Endodermal cell (in vitro differentiated cells): Measurements from ENCODE around the gene DNM3. TPM values are rescaled to one million over a fixed set of nuclear protein-coding genes. Genes with fewer than 3 reads are reported as not detected.

Source experiments
- DNase-seq: peaks from one replicate; pipeline ENCODE4 v3.0.0-alpha.2; 2017
- H3K27ac ChIP-seq: 2 replicates; pipeline ENCODE4 v1.5.1; 2013; ENCODE audit warnings: mild to moderate bottlenecking, low read depth, low read length, moderate library complexity
- H3K27me3 ChIP-seq: 2 replicates; pipeline ENCODE4 v1.6.1; 2013; ENCODE audit warnings: mild to moderate bottlenecking, low read length, moderate library complexity; ENCODE audit not compliant: insufficient read depth, control insufficient read depth, poor library complexity, severe bottlenecking
- H3K36me3 ChIP-seq: 2 replicates; pipeline ENCODE4 v1.7.0; 2013; ENCODE audit warnings: mild to moderate bottlenecking, low read length, moderate library complexity; ENCODE audit not compliant: control insufficient read depth, insufficient read depth
- H3K4me1 ChIP-seq: one replicate; pipeline ENCODE4 v1.7.0; 2013; ENCODE audit warnings: low read length; ENCODE audit not compliant: control insufficient read depth, insufficient read depth
- H3K4me3 ChIP-seq: 2 replicates; pipeline ENCODE4 v1.5.1; 2013; ENCODE audit warnings: mild to moderate bottlenecking, low read length, moderate library complexity
- H3K9ac ChIP-seq: 2 replicates; pipeline ENCODE4 v1.6.1; 2013; ENCODE audit warnings: mild to moderate bottlenecking, low read length, moderate library complexity; ENCODE audit not compliant: poor library complexity, severe bottlenecking; ENCODE audit errors: extremely low read depth
- H3K9me3 ChIP-seq: 2 replicates; pipeline ENCODE4 v1.6.1; 2013; ENCODE audit warnings: mild to moderate bottlenecking, low read length, moderate library complexity; ENCODE audit not compliant: control insufficient read depth
- H3K27ac Mint-ChIP-seq: 2 replicates; pipeline ENCODE4 v1.8.0; 2020; ENCODE audit warnings: mixed read lengths
- H3K27me3 Mint-ChIP-seq: 2 replicates; pipeline ENCODE4 v1.8.0; 2021; ENCODE audit warnings: mild to moderate bottlenecking, mixed read lengths; ENCODE audit not compliant: insufficient read depth
- H3K36me3 Mint-ChIP-seq: 2 replicates; pipeline ENCODE4 v1.8.0; 2020; ENCODE audit warnings: low read depth, mixed read lengths
- H3K4me1 Mint-ChIP-seq: 2 replicates; pipeline ENCODE4 v1.8.0; 2020; ENCODE audit warnings: mixed read lengths
- H3K4me3 Mint-ChIP-seq: 2 replicates; pipeline ENCODE4 v1.8.0; 2020; ENCODE audit warnings: mild to moderate bottlenecking, moderate library complexity, mixed read lengths
- H3K9me3 Mint-ChIP-seq: 2 replicates; pipeline ENCODE4 v1.8.0; 2020; ENCODE audit warnings: mild to moderate bottlenecking, mixed read lengths
- WGBS, 2 experiments: methylation state at CpG; one replicate each; pipeline versions ENCODE4 v1.1.5 to v1.1.7; 2013; ENCODE audit warnings: missing lambda C conversion rate in 2 of 2, mixed read lengths in 1 of 2; ENCODE audit not compliant: insufficient coverage in 1 of 2, insufficient read length in 1 of 2; 5-methylcytosine and 5-hydroxymethylcytosine counted together
- total RNA-seq, 2 donors: library from RNA; stranded (reverse); fragmentation: NEBNext Ultra II Directional in 1 of 2; extraction: Animal tissue kit (Norgen Biotek cat#: 25700) in 1 of 2; gene quantifications; 2 replicates in 1 of 2; 3 replicates in 1 of 2; pipeline ENCODE4 v1.2.1, GENCODE V29; 2021
- TF ChIP-seq, protein P1 (sequence below): fragments of 200-600 bp; sonication (generic); conservative IDR thresholded peaks from 2 replicates; pipeline ENCODE4 v1.5.0; 2021; ENCODE audit warnings: antibody characterized with exemption, mild to moderate bottlenecking

DNM3 gene
- total RNA-seq, 2 donors from 2014 or later = 0.53 to 1.8 TPM

GRCh38 chr1:172411791-172412338 is 570.6 kb downstream of the DNM3 start:
- no peaks in the 10 kb centered on the region for H3K4me1 ChIP-seq

GRCh38 chr1:172414331-172414730 is 573.0 kb downstream of the DNM3 start:
- Histone ChIP-seq H3K9ac (no peak overlapping the region), H3K27ac (no peak overlapping the region), H3K4me3 (no peak overlapping the region), H3K9me3 (no peaks in the 10 kb centered on the region), H3K4me1 (no peaks in the 10 kb centered on the region), H3K36me3 (no peaks in the 10 kb centered on the region), H3K27me3 (no peaks in the 10 kb centered on the region)
- TF ChIP-seq, protein P1, sequence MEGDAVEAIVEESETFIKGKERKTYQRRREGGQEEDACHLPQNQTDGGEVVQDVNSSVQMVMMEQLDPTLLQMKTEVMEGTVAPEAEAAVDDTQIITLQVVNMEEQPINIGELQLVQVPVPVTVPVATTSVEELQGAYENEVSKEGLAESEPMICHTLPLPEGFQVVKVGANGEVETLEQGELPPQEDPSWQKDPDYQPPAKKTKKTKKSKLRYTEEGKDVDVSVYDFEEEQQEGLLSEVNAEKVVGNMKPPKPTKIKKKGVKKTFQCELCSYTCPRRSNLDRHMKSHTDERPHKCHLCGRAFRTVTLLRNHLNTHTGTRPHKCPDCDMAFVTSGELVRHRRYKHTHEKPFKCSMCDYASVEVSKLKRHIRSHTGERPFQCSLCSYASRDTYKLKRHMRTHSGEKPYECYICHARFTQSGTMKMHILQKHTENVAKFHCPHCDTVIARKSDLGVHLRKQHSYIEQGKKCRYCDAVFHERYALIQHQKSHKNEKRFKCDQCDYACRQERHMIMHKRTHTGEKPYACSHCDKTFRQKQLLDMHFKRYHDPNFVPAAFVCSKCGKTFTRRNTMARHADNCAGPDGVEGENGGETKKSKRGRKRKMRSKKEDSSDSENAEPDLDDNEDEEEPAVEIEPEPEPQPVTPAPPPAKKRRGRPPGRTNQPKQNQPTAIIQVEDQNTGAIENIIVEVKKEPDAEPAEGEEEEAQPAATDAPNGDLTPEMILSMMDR = no peak
- DNase-seq = no peak
- peaks cover 9% of the 10 kb centered on the region for H3K4me1 Mint-ChIP-seq
- H3K9me3 Mint-ChIP-seq = no peaks in the 10 kb centered on the region
- no peak overlapping the region for H3K4me3 Mint-ChIP-seq
- no peak overlapping the region for H3K27ac Mint-ChIP-seq
- peaks cover 7% of the 10 kb centered on the region for H3K36me3 Mint-ChIP-seq
- H3K27me3 Mint-ChIP-seq = no peaks in the 10 kb centered on the region

More at GRCh38 chr1:172411791-172412338, 570.6 kb downstream of the DNM3 start:
- Histone ChIP-seq H3K9ac (no peak overlapping the region), H3K27me3 (no peaks in the 10 kb centered on the region), H3K4me3 (no peak overlapping the region), H3K9me3 (no peaks in the 10 kb centered on the region), H3K27ac (no peak overlapping the region), H3K36me3 (no peaks in the 10 kb centered on the region)
- WGBS, 2 experiments = 85% methylated on average over 2 of the region's 2 CpGs; no CpG with 5 or more reads in 1 of the 2 experiments
- TF ChIP-seq, protein P1 = no peak
- Mint-ChIP-seq H3K9me3 (no peaks in the 10 kb centered on the region), H3K4me3 (no peak overlapping the region), H3K4me1 (peaks cover under 1% of the 10 kb centered on the region), H3K27ac (no peak overlapping the region), H3K27me3 (no peaks in the 10 kb centered on the region), H3K36me3 (peaks cover 7% of the 10 kb centered on the region)
- DNase-seq = no peak

DNA sequence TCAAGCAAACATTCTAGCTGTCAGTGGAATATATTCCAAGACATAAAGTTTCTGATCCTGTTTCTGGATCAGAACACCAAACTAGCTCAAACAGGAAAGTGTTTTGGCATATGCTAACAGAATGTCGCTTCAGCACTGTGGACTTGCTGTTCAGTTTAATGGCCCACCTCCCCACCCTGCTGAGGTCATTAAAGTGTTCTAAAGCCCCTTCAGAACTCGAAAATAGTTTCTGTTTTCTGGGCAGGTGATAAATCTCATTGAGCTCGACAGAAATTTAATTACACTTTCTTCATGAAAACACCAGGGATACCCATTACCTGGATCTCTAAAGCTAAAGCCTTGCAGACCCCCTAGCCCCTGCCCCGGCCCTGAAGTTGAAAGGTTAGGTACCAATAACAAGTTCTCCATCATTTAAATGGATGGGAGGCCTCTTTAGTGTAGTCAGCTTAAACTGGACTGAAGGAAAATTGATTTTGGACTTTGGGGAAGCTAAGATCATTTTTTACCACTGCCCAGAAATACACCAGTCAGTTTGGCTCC is 575.3 kb downstream of the DNM3 start:
- no peaks in the 10 kb centered on the region for H3K27me3 ChIP-seq
- WGBS, 2 experiments = 82 to 86% methylated on average over 2 to 4 of the region's 4 CpGs
- no peak overlapping the region for H3K9ac ChIP-seq
- no peaks in the 10 kb centered on the region for H3K4me1 ChIP-seq
- H3K4me3 Mint-ChIP-seq = no peak overlapping the region
- no peak overlapping the region for H3K27ac ChIP-seq
- peaks cover 7% of the 10 kb centered on the region for H3K36me3 Mint-ChIP-seq
- H3K27ac Mint-ChIP-seq = peak overlapping the region; percentile 61
- H3K9me3 Mint-ChIP-seq = no peaks in the 10 kb centered on the region
- H3K4me1 Mint-ChIP-seq = peaks cover 12% of the 10 kb centered on the region
- no peaks in the 10 kb centered on the region for H3K9me3 ChIP-seq
- no peaks in the 10 kb centered on the region for H3K27me3 Mint-ChIP-seq
- DNase-seq = no peak
- H3K4me3 ChIP-seq = no peak overlapping the region
- H3K36me3 ChIP-seq = no peaks in the 10 kb centered on the region
- TF ChIP-seq, protein P1 = no peak
